Stimulated activated CD4-positive, alpha-beta T cell treated with anti-CD3 and anti-CD28 coated beads, Interleukin-1b, Interleukin-23, amount 100 ng/mL, for 4 hours (primary cell): ENCODE measurements around the gene TEX10.

Experiments used
- DNase-seq, 2 donors: peaks; one replicate each; pipeline ENCODE4 v3.0.0-alpha.2; 2020; ENCODE audit warnings: low read depth in 2 of 2

The TEX10 gene

GRCh38 chr9:100285080-100285479, 67.7 kb downstream of the TEX10 start:
- no peak for DNase-seq

- DNase-seq = no peak
Measured at GRCh38 chr9:100284247-100284646, 68.5 kb downstream of the TEX10 start.

GRCh38 chr9:100282388-100282719, 70.4 kb downstream of the TEX10 start:
- no peak for DNase-seq

- no peak for DNase-seq
Measured at GRCh38 chr9:100281676-100282387, 70.9 kb downstream of the TEX10 start.

- no peak for DNase-seq
Measured at GRCh38 chr9:100281066-100281465, 71.7 kb downstream of the TEX10 start.

GRCh38 chr9:100277166-100277979, 75.4 kb downstream of the TEX10 start:
- no peak for DNase-seq

- DNase-seq = no peak
Measured at GRCh38 chr9:100269656-100270055, 83.1 kb downstream of the TEX10 start.

GRCh38 chr9:100268271-100268670, 84.5 kb downstream of the TEX10 start:
- DNase-seq = no peak

- DNase-seq = no peak
Measured at GRCh38 chr9:100267211-100267610, 85.5 kb downstream of the TEX10 start.
